ENCODE measurements around the gene KLRD1.

DNA sequence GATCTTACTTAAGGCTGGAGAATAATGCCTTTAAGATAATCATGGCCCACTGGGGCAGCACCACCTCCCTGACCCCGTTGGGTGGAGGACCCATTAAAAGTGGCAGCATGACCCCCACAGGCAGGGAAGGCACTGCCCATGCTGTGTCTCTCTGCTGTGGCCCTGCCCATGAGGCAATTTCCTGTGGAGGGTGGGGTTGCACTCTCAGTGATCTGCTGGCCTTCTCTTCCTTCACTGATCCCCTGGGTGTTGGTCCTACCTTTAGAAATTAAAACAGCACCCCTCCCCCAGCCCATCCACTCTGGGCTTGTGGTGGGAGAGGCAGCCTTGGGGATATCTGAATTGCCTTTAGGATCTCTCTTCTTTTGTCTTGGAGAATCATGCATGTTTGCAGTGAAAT is 64.9 kb downstream of the KLRD1 start:
- TF ChIP-seq POLR2A (IDR thresholded peaks at IDR 0.05) (no peak), CTCF (IDR thresholded peaks at IDR 0.05) (no peak)
